HG03558 (cell line): Measurements from ENCODE around the gene CNTFR.

ENCODE experiments used
- ATAC-seq: cut with Tn5 transposase; IDR thresholded peaks from one replicate; pipeline ENCODE4 v1.9.1; 2021; ENCODE audit warnings: moderate number of reproducible peaks; ENCODE audit not compliant: unreplicated experiment; ENCODE audit errors: extremely low read depth

CNTFR gene

GRCh38 chr9:34574571-34574970, 15.0 kb downstream of the CNTFR start:
- ATAC-seq = no peak

GRCh38 chr9:34573599-34574325, 15.8 kb downstream of the CNTFR start:
- ATAC-seq = no peak

- ATAC-seq = no peak
Observed at GRCh38 chr9:34572628-34573027, 16.9 kb downstream of the CNTFR start.

GRCh38 chr9:34572092-34572491, 17.4 kb downstream of the CNTFR start:
- no peak for ATAC-seq

DNA sequence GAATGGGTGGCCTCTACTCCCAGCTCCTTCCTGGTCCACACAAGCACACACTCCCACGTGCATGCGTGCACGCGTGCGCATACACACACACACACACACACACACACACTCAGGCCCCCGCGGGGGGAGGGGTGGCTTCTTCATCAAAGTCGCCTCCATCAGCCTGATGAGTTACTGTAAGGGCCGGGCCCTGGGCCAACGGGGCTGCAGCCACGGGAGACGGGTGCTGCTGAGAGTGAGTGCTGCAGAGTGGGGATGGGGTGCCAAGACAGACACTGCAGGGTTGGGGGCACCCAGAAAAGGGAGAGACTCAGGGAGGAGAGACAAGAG, 18.1 kb downstream of the CNTFR start:
- no peak for ATAC-seq

DNA sequence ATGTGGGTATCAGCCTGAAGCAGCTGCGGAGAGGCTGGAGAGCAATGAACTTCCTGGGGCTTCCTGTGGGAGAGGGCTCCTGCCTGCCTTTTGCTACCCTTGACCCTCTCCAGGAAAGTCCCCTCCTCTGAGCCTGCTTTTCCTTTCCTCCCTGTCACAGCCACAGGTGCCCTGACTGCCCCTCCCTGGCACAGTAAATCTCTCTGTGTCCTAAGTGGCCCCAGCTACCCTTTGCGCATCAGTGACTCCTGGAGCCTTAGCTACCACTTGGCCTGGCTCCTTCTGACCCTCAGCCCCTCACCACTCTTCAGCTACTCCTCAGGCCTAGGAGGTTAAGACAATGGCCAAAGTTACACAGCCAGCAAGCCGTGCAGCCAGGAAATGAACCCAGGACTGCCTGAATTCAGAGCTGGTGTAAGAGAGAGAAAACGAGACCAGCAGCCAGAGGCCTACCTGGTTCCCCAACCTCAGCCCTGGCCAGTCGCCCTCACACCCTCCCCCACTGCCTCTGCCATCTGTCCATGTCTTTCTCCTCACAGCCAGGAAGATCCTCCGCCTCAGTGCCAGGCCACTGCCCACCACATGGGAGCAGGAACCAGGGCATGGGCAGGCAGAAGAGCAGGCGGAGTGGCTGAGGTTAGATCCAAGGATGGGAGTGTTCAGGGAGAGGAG, 18.6 kb downstream of the CNTFR start:
- ATAC-seq = no peak

- ATAC-seq = no peak
Observed at GRCh38 chr9:34570376-34570775, 19.1 kb downstream of the CNTFR start.

GRCh38 chr9:34568774-34569173, 20.8 kb downstream of the CNTFR start:
- no peak for ATAC-seq

DNA sequence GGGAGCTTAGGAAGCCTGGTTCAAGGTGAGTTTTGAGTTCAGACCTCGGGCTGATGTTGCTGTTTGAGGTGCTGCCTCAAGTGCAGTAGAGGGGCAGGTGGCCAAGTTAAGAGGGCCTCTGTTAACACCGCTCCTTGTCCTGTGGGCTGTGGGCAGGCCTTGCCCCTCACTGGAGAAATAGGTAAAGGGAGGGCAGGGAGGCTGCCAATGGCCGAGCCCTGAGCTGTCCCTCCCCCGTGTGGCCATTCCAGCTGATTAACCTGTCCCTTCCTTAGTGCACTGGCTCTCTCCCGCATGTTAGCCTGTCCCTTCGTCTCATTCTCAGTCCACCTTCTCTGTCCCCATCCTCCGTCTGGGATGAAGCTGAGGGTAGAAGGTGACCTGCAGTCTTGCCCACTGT, 21.4 kb downstream of the CNTFR start:
- ATAC-seq = no peak

GRCh38 chr9:34566972-34567371, 22.6 kb downstream of the CNTFR start:
- ATAC-seq = no peak

GRCh38 chr9:34566322-34566721, 23.2 kb downstream of the CNTFR start:
- ATAC-seq = no peak

DNA sequence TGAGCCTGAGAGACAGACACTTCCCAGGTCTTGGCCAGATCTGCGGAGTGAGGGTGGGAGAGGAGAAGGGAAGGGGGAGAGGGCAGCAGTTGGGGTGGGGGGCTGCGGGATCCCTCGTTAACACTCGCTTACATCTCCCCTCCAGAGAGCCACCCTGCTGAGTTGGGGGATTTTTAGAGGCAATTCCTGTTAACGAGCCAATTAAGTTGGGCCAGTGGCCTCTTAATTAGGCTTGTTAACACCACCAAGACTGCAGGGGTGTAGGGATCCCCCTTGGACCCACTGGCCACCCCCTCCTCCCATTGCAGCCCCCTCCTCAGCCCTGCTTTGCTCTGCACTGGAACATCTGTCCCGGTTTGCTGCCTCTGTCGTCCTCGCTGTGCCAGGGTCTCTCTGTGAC, 23.7 kb downstream of the CNTFR start:
- no peak for ATAC-seq

- no peak for ATAC-seq
Observed at GRCh38 chr9:34564617-34565016, 24.9 kb downstream of the CNTFR start.

DNA sequence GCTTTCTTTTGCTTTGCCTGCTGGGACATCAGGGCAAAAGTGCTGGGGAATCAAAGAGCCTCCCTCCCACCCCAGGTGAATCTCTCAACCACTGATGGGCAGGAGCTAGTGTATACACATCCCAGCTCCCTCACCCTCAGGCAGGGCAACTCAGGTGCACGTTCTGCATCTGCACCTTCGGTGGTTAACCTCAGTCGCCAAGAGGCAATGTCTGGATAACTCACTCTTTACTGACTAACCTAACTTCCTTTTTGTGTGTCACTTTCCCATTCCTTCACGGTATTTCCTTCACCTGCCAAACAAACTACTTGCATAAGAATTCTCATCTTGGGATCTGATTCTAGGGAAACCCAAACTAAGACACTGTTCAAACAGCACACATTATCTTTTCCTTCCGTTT, 26.3 kb downstream of the CNTFR start:
- no peak for ATAC-seq

DNA sequence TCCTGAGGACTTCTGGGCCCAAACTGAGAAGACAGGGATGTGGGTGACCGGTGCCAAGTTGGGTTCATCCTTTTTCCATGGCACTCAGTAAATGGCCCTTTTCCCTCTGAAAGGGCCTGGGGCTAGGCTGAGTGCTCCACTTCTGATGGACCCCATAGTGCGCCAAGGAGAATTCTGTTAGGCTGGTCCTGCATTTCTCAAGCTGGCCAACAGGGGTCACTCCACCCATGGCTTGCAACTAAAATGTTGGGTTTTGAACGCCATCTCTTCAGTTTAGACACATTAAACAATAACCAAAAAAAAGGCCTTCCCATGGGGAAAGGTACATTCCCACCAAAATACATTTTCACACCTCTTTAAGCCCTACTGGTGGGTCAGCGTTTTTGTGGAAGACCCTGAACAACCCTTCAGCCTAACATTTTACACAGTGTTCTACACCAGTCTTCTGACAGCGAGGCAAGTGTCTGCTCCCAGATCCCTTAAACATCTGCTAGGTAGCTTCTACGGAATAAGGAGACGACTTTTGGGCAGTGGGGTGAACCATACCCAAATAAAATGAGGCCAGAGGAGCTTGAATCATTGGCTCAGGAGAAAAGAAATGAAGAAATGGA, 27.3 kb downstream of the CNTFR start:
- no peak for ATAC-seq

DNA sequence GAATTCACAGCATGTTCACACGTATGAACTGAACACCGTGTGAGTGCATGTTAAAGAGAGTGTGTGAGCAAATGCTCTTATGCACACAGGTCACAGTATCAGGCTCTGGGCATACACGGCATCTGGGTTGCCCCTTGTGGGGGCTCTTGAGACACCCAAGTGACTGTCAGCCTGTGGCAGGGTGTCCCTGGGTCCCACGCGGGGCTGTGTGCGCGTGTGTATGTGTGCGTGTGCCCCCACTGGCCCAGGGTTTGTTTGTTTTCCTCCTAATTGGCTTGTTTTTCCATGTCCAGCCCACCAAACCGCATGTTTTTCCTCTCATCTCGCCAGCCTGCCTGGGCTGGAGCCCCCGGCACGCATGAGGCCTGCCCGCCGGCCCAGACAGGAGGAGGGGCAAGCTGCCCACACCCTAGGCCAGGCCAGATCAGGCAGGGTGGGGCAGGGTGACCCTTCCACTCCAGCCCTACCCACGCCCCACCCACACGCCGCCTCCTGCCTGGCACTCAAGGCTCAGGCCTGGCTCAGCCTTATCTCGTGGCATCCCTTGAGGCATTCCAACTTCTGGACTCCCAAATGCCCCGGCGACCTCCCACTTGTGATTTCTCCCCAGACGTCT, 28.8 kb downstream of the CNTFR start:
- no peak for ATAC-seq

GRCh38 chr9:34559624-34560455, 29.7 kb downstream of the CNTFR start:
- ATAC-seq = no peak

GRCh38 chr9:34558919-34559623, 30.5 kb downstream of the CNTFR start:
- no peak for ATAC-seq

DNA sequence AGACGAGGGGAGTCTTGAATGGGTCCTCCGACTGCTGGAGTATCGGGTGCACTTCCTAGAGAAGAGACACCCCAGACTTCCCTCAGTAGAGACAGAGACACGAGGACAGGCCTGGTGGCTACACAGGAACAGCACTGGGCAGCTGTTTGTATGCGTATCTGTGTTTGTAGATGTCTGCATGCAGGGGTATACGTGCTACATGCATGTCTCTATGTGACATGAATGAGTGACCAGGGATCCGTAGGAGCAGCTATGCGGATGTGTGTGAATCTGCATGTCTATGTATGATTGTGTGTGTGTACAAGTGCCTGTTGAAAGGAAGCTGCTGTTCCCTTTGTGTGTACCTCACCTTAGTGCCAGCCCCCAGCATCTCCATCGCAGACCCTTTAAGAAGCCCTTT, 31.2 kb downstream of the CNTFR start:
- no peak for ATAC-seq
